ENCODE data around the gene CLRN1.

DNA sequence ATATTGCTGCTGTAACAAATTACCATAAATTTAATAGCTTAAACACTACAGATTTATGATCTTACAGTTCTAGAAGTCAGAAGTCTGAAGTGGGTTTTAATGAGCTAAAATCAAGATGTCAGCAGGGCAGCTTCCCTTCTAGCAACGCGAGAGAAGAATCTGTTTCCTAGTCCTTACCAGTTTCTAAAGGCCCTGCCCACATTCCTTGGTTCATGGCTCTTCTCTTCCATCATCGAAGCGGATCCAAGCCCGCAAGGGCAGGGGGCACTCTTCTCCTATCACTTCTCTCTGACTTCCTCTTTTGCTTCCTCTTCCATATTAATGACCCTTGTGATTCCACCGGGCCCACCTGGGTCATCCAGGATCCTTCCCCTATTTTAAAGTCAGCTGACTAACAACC is 83.4 kb downstream of the CLRN1 start:
- TF ChIP-seq, protein P1, sequence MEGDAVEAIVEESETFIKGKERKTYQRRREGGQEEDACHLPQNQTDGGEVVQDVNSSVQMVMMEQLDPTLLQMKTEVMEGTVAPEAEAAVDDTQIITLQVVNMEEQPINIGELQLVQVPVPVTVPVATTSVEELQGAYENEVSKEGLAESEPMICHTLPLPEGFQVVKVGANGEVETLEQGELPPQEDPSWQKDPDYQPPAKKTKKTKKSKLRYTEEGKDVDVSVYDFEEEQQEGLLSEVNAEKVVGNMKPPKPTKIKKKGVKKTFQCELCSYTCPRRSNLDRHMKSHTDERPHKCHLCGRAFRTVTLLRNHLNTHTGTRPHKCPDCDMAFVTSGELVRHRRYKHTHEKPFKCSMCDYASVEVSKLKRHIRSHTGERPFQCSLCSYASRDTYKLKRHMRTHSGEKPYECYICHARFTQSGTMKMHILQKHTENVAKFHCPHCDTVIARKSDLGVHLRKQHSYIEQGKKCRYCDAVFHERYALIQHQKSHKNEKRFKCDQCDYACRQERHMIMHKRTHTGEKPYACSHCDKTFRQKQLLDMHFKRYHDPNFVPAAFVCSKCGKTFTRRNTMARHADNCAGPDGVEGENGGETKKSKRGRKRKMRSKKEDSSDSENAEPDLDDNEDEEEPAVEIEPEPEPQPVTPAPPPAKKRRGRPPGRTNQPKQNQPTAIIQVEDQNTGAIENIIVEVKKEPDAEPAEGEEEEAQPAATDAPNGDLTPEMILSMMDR (conservative IDR thresholded peaks at IDR 0.05; ENCODE audit: low read length), result no peak
- TF ChIP-seq EZH2phosphoT487 (IDR thresholded peaks at IDR 0.05; ENCODE audit: borderline replicate concordance), result no peak
